K562 (cell line): ENCODE data around the gene ZFR2.

Experiments
- NFRKB ChIP-seq: fragments of 450-650 bp; IDR thresholded peaks from 2 replicates; pipeline ENCODE4 v1.6.1; 2016; ENCODE audit warnings: low read depth
- NRF1 ChIP-seq, 2 experiments: fragments of 450-650 bp; IDR thresholded peaks in 1 of 2; conservative IDR thresholded peaks in 1 of 2; 2 replicates each; pipeline ENCODE4 v1.6.1; 2014; ENCODE audit warnings: mild to moderate bottlenecking in 2 of 2
- POLR2B ChIP-seq: fragments of 450-650 bp; IDR thresholded peaks from 2 replicates; pipeline ENCODE4 v1.6.1; 2018; ENCODE audit warnings: low read depth; ENCODE audit not compliant: partially characterized antibody
- RAD21 ChIP-seq, 2 experiments: fragments of 250-450 bp in 1 of 2; fragments of 450-650 bp in 1 of 2; sonication (Bioruptor Pico) in 1 of 2; formaldehyde crosslinking in 1 of 2; IDR thresholded peaks in 1 of 2; conservative IDR thresholded peaks in 1 of 2; 2 replicates each; pipeline versions ENCODE4 v1.4.0 to v1.8.0; 2020 to 2022; ENCODE audit warnings: mild to moderate bottlenecking in 2 of 2, moderate library complexity in 1 of 2
- TF ChIP-seq, protein P1 (sequence below), 3 experiments: IDR thresholded peaks in 2 of 3; conservative IDR thresholded peaks in 1 of 3; 2 replicates each; pipeline ENCODE4 v1.5.1; 2011 to 2012; ENCODE audit warnings: low read length in 3 of 3, mild to moderate bottlenecking in 3 of 3, control low read depth in 2 of 3, improper control_type of control experiment in 1 of 3, inconsistent platforms in 1 of 3, low read depth in 1 of 3, mixed read lengths in 1 of 3, moderate library complexity in 1 of 3; ENCODE audit not compliant: insufficient read depth in 2 of 3
- TF ChIP-seq, protein P2 (sequence below), 2 experiments: fragments of 450-650 bp; IDR thresholded peaks; 2 replicates each; pipeline ENCODE4 v1.6.1; 2016; ENCODE audit warnings: mild to moderate bottlenecking in 2 of 2, borderline replicate concordance in 1 of 2, low read depth in 1 of 2, moderate library complexity in 1 of 2

DNA sequence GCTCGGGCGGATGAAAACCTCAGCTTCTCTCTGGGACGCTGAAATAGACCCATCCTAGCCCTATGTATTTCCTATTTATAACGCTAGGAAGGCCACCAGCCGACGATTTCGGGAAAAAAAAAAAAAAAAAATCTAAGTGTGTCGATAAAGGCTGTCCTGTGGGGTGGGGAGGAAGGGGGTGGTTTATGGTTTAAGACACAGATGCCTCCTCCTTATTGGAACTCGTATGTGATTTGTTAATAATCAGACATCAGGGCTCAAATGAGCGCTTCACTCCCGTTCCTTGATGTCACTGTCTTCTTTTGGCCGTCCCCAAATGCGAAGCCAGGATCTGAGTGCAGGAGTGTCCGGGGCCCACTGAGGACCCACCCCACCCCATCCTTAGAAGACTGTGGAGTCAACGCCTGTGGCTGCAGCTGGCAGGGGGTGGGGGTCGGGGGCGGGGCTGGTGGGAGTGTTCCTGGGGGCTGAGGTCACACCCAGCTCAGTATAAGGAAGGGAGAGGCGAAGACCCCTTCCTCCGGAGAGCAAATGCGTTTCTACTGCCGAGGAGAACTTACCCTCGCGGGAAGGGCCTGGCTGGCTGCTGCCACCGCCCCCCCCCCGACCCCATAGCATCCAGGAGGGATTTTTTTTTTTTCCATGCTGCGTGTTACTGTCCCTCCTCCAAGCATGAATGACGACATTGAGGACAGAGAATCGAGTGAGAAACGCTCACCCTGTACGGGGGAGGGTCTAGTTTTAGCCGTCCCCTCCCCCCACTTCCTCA lies 12.6 kb upstream of the ZFR2 start:
- no peak for TF ChIP-seq RAD21 (CRISPR knock-in tag; conservative IDR thresholded peaks at IDR 0.05 in 1 of 2, IDR thresholded peaks at IDR 0.05 in 1 of 2)
- TF ChIP-seq, protein P1, sequence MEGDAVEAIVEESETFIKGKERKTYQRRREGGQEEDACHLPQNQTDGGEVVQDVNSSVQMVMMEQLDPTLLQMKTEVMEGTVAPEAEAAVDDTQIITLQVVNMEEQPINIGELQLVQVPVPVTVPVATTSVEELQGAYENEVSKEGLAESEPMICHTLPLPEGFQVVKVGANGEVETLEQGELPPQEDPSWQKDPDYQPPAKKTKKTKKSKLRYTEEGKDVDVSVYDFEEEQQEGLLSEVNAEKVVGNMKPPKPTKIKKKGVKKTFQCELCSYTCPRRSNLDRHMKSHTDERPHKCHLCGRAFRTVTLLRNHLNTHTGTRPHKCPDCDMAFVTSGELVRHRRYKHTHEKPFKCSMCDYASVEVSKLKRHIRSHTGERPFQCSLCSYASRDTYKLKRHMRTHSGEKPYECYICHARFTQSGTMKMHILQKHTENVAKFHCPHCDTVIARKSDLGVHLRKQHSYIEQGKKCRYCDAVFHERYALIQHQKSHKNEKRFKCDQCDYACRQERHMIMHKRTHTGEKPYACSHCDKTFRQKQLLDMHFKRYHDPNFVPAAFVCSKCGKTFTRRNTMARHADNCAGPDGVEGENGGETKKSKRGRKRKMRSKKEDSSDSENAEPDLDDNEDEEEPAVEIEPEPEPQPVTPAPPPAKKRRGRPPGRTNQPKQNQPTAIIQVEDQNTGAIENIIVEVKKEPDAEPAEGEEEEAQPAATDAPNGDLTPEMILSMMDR (IDR thresholded peaks at IDR 0.05 in 2 of 3, conservative IDR thresholded peaks at IDR 0.05 in 1 of 3; ENCODE audit: insufficient read depth in 2 of 3, low read depth in 1 of 3, low read length in 3 of 3) = no peak
- no peak for TF ChIP-seq NFRKB
- TF ChIP-seq POLR2B = no peak
- no peak for TF ChIP-seq NRF1 (conservative IDR thresholded peaks at IDR 0.05 in 1 of 2, IDR thresholded peaks at IDR 0.05 in 1 of 2)
- TF ChIP-seq, protein P2, sequence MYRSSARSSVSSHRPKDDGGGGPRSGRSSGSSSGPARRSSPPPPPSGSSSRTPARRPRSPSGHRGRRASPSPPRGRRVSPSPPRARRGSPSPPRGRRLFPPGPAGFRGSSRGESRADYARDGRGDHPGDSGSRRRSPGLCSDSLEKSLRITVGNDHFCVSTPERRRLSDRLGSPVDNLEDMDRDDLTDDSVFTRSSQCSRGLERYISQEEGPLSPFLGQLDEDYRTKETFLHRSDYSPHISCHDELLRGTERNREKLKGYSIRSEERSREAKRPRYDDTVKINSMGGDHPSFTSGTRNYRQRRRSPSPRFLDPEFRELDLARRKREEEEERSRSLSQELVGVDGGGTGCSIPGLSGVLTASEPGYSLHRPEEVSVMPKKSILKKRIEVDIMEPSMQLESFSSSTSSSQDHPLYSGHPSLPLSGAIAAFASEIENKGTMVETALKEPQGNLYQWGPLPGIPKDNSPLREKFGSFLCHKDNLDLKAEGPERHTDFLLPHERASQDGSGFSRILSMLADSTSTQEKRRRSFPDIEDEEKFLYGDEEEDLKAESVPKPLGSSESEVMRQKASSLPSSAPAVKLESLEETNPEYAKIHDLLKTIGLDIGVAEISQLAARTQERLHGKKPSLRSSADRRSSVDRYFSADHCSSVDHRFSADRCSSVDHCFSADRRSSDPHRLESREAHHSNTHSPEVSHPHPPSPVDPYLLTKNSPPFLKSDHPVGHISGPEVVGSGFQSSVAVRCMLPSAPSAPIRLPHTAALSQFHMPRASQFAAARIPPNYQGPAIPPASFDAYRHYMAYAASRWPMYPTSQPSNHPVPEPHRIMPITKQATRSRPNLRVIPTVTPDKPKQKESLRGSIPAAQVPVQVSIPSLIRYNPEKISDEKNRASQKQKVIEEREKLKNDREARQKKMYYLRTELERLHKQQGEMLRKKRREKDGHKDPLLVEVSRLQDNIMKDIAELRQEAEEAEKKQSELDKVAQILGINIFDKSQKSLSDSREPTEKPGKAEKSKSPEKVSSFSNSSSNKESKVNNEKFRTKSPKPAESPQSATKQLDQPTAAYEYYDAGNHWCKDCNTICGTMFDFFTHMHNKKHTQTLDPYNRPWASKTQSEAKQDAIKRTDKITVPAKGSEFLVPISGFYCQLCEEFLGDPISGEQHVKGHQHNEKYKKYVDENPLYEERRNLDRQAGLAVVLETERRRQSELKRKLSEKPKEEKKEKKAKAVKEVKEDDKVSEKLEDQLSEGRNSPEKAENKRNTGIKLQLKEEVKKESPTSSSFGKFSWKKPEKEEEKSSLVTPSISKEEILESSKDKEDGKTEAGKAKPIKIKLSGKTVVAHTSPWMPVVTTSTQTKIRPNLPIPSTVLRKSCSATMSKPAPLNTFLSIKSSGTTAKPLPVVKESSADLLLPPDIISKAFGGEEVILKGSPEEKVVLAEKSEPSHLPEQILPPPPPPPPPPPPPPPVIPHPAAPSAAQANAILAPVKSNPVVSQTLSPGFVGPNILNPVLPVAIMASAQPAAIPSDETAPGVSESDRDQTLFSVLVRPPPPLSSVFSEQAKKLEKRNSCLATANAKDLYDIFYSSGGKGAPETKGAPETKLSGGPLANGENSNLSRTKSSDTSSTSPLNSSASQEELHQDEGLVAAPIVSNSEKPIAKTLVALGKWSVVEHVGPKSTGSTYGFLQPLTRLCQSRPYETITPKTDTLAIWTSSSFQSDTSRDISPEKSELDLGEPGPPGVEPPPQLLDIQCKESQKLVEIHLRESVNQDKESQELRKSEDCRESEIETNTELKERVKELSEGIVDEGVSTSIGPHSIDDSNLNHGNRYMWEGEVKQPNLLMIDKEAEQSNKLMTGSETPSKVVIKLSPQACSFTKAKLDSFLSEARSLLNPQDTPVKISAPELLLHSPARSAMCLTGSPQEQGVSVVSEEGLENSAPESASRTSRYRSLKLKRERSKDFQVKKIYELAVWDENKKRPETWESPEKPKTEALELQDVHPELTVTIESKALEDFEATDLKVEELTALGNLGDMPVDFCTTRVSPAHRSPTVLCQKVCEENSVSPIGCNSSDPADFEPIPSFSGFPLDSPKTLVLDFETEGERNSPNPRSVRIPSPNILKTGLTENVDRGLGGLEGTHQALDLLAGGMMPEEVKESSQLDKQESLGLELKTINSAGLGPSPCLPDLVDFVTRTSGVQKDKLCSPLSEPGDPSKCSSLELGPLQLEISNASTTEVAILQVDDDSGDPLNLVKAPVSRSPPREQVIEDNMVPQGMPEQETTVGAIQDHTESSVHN (IDR thresholded peaks at IDR 0.05; ENCODE audit: borderline replicate concordance in 1 of 2, low read depth in 1 of 2) = no peak
